Stimulated activated CD4-positive, alpha-beta T cell treated with anti-CD3 and anti-CD28 coated beads, TNF-alpha, amount 100 ng/mL, for 48 hours (primary cell): ENCODE data around the gene CYP4X1.
"Not testable (repeated sequence)": the region's sequence is repeated elsewhere in the genome, so short reads cannot be mapped to it uniquely, and the experiment has no call there.

Source experiments
- DNase-seq, 3 donors: peaks; one replicate each; pipeline ENCODE4 v3.0.0-alpha.2; 2020; ENCODE audit warnings: low read depth in 3 of 3

CYP4X1 gene, protein sequence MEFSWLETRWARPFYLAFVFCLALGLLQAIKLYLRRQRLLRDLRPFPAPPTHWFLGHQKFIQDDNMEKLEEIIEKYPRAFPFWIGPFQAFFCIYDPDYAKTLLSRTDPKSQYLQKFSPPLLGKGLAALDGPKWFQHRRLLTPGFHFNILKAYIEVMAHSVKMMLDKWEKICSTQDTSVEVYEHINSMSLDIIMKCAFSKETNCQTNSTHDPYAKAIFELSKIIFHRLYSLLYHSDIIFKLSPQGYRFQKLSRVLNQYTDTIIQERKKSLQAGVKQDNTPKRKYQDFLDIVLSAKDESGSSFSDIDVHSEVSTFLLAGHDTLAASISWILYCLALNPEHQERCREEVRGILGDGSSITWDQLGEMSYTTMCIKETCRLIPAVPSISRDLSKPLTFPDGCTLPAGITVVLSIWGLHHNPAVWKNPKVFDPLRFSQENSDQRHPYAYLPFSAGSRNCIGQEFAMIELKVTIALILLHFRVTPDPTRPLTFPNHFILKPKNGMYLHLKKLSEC

DNA sequence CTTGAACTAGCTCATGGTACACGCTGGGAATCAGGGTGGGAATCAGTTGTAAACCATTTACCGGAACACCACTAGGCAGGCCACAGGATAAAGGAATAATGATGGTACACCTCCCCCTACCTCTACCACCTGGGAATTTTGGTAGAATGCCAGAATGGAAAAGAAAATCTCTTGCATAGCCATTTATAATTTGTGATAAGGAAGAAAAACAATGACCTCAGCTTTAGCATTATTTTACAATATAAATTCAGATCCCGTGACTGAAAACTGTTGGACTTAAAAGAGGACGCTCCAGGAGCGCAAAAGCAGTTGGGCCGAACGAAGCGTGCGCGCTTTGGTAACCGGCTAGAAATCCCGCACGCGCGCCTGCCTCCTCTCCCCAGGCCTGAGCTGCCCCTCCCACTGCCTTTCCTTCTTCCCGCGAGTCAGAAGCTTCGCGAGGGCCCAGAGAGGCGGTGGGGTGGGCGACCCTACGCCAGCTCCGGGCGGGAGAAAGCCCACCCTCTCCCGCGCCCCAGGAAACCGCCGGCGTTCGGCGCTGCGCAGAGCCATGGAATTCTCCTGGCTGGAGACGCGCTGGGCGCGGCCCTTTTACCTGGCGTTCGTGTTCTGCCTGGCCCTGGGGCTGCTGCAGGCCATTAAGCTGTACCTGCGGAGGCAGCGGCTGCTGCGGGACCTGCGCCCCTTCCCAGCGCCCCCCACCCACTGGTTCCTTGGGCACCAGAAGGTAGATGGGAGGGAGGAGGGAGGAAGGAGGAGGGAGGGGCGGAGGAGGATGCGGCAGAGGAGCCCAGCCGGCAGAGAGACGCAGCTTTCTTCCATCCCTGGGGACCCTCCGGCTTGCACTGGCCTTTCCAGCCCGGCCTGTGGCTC, at the start of gene CYP4X1:
Gene CYP4X1, plus strand, starts transcription at position 402 of the 873 bp plus-strand sequence. Its CDS starts 149 bp downstream, at position 551.
- DNase-seq, result no peak

- no peak for DNase-seq
Measured at GRCh38 chr1:46983166-46983829, 40.2 kb upstream of the CYP4X1 start.

DNA sequence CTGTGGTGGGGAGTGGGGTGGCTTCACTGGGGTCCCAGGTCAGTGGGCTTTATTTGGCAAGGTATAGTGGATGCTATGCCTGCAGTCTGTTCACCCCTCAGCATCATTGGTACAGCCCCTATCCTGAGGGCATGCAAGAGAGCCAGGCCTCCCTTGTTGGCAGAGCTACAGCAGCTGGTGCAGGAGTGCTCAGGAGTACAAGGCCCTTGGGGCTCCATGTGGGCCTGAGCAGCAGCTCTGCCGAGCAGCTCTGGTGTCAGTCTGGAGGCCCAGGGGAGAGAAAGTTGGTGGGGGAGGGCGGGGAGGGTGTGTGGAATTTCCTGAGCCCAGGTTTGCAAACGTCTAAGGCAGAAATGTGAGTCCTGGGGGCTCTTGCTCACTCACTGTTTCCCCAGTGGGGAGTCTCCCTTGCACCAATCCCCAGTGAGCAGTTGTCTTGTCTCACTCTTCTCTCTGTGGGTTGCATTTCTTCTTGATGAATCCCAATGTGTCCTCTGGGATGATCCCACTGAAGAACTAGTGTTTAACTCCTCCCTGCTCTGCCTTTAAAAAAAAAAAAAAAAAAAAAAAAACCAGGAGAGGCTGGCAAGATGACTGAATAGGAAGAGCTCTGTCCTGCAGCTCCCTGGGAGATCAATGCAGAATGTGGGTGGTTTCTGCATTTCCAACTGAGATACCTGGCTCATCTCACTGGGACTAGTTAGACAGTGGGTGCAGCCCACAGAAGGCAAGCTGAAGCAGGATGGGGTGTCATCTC, 39.5 kb upstream of the CYP4X1 start:
- DNase-seq, result no peak

DNA sequence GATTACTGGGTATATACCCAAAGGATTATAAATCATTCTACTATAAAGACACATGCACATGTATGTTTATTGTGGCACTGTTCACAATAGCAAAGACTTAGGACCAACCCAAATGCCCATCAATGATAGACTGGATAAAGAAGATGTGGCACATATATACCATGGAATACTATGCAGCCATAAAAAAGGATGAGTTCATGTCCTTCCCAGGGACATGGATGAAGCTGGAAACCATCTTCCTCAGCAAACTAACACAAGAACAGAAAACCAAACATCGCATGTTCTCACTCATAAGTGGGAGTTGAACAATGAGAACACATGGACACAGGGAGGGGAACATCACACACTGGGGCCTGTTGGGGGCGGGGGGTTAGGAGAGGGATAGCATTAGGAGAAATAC, 32.9 kb upstream of the CYP4X1 start:
- not testable (repeated sequence) for DNase-seq

DNA sequence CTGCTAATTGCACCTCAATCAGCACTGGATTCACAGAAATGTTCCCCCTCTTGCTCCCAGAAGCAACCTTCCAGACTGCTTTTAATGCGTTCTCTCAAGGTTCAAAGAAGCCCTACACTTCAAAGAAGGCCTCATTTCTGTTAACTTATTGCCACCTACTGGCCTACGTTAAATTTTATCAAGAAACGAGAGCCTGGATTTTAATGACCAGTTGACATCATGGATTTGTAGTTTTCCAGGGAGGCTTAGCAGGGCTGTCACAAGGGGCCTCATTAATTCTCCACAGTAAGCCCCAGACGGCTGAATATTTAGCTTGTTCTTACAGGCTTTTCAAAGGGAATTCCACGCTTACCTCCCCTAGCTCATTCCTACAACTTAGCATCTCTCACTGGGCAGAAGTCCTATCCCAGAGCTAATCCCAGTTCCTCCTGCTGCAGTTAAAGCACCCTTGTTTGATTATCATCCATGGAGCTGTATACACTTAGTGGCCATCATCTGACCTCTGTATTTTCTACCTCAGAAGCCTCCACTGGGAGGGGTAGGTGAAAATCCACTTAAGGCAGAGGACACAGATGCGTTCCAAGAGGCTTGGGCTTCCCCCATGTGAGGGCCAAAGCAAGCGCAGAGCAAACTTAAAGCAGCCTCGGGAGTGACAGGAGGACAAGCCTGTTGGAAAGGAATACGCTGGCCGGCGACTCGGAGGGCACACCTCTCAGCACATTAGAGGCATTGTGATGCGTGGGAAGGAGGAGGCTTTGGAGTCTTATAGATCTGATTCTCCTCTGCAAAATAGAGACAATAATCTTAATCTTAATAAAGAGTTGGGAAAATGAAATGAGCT, 32.2 kb upstream of the CYP4X1 start:
- no peak for DNase-seq

DNA sequence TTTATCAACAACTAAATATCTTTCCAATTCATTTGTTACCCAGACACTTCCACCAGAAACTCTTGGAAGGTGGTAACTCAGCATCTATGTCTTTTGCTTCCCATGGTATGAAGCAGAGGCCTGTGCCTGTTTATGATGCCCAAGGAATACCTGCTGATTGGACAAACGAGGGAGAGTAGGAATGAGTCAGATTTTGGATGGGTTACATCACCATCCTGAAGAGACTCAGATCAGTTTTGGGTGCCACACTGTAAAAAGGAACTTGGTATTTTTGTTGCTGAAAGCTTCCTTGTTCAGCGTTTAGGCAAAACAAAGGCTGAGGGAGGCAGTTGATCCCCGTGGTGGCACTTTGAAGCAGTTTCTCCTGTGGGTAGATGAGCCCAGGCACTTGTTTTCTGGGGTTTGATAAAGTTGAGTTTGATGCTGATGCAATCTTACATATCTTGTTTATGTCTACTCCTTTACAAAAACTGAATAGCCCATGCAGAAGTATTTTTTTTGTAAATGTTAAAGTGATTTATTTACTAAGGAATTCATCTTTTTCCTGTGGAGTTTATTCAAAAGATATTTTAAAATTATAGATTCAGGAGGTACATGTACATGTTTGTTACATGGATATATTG, 26.7 kb upstream of the CYP4X1 start:
- no peak for DNase-seq

DNA sequence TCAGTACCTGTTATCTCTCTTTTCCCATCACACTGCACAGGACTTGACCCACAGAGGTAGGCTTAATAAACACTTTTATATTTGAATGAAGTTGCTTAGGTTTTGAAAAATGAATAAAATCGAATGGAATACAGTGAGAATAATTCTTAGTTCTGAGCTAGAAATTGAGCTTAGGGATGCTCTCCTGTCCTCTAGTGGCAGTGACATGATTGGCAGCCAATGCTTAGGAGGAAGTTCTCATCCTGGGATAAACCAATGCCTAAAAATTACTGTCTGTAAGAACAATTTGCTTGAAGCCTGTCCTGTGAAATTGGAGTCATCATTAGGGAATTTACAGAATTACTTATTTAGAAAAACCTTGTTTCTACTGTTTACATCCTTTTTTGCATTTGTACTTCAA, 21.3 kb upstream of the CYP4X1 start:
- no peak for DNase-seq

- no peak for DNase-seq
Measured at GRCh38 chr1:47003896-47004403, 19.5 kb upstream of the CYP4X1 start.

DNA sequence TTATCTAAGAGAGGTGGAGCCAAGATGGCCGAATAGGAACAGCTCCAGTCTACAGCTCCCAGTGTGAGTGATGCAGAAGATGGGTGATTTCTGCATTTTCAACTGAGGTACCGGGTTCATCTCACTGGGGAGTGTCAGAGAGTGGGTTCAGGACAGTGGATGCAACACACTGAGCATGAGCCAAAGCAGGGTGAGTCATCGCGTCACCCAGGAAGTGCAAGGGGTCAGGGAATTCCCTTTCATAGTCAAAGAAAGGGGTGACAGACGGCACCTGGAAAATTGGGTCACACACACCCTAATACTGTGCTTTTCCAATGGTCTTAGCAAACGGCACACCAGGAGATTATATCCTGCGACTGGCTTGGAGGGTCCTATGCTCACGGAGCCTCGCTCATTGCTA, 17.0 kb upstream of the CYP4X1 start:
- DNase-seq, result not testable (repeated sequence)

DNA sequence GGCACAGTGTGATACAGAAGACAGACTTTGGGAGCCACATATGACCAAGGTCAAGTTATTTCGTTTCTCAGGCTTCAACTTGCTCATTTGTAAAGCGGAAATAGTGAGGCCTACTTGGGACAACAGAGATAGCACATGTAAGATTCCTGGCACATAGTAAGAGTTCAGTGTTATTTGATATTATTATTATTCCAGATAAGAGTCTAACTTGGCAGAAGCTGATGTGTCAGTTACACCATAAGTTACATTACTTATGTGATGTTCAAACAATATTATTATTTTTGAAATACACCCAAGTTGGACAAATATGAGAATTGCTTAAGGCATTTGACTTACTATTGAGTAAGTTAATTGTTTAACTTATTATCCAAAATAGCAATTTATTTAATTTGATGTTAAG, 10.2 kb upstream of the CYP4X1 start:
- DNase-seq, result no peak

GRCh38 chr1:47021070-47021469, 2.4 kb upstream of the CYP4X1 start:
- DNase-seq, result no peak

DNA sequence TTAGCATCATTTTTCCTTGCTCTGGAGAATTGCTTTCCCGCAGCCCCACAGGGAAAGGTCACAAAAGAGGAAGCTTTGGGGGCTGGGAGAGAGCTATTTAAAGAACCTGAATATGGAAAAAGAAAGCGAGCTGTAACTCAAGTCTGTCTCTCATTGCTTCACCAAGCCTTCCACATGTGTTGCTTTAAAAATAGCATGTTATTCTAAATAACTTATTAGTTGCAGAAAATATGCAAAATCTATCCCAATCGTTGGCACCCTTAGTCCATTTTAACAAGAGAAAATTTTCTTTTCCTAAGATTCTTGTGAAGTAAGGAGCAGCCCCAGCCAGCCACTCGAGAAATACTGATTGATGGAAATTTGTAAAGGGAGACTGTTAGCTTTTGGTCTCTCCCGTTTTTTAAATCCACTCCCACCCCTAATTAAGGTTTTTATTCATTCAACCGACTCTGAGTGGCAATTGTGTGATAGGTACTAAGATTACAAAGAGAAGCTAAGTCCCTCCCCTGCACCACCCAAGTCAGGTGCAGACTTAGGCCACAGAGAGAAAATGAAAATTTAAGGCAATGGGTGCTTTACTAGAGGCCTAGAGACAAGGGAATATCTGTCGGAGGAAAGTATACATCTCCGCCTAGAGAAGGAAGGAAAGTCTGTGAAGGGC, 802 bp downstream of the CYP4X1 start:
- DNase-seq, result no peak

DNA sequence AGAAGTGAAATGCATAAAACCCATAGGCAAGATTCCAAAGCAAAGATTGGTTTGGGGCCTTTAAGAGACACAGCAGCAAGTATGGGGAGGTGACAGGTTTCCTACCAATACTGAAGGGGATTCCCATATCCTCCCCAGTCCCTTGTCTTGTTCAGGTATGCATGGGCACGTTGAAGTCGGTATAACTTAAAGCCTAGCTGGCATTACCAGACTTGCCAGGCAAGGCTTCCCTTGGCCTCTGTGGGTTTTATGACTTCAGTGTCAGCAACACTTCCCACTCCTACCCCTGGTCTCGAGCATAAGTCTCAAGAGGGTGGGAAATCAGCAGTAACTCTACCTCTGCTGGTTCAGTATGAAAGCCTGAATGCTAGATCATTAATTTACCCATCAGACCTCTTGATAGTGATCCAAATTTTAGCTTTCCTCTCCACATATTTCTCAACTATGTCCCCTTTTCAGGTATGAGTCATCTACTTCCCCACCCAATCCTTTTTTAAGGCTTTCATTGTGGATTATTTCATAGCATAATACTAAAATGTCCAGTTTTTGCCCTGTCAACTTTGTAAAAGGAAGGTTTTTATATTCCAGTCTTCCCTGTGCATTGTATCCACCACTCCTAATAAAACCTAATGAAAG, 6.8 kb downstream of the CYP4X1 start:
- DNase-seq, result no peak

GRCh38 chr1:47031059-47031458, 7.6 kb downstream of the CYP4X1 start:
- DNase-seq, result no peak

GRCh38 chr1:47031585-47031984, 8.1 kb downstream of the CYP4X1 start:
- DNase-seq, result no peak

DNA sequence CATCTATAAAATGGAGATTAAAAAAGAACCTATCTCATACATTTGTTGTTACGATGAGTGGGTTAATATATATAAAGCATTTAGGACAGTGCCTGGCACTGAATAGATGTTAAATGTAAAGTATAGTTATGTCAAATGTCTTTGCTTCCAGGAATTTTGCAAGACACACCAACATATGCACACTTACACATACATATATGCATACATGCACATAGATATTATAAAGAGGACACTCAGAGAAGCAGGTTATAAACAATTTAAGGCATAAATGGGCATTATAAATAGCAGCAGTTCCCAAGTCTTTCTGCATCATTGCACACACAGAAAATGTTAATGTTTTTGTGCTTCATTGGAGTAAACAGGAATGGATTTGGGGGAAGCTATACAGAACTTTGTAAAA, 13.3 kb downstream of the CYP4X1 start:
- DNase-seq, result no peak

DNA sequence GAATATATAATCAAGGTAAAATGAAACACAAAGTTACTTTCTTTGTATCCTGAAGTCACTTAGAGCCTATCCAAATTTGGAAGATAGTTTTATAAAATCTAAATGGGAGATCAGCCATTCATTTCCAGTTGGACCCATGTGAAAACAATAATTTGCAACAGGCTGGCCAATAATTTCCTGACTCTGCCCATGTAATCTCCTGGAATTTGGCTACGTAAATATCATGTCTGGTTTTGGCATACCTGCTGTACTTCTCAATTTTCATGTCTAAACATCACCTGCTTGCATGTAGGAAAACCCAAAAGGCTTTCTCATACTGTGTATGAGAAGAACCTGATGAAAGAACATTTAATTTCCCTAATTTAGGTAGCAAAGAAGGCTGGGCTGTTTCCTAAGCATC, 35.9 kb downstream of the CYP4X1 start:
- no peak for DNase-seq

GRCh38 chr1:47067097-47067594, 43.7 kb downstream of the CYP4X1 start, which contains the start of gene CYP4Z1:
Gene CYP4Z1 (plus strand): TSS chr1:47067231. CDS start chr1:47067491, 260 bp downstream.
- DNase-seq, result no peak
